ENCODE results near the gene BACH2. TPM values are rescaled to one million over a fixed set of nuclear protein-coding genes. Genes with fewer than 3 reads are reported as not detected.
"Not testable (repeated sequence)": the region's sequence is repeated elsewhere in the genome, so short reads cannot be mapped to it uniquely, and the experiment has no call there.

The BACH2 gene
- total RNA-seq, 1 donor from 2014 or later: 88.8 TPM

GRCh38 chr6:89927791-89928550 lies 368.7 kb downstream of the BACH2 start:
- no peak for DNase-seq (ENCODE audit: low spot score)
- peaks cover 65% of the 10 kb centered on the region for H3K36me3 Mint-ChIP-seq (ENCODE audit: low read depth)
- H3K4me1 Mint-ChIP-seq (ENCODE audit: low read depth): peaks cover 34% of the 10 kb centered on the region
- intact Hi-C loops (cut with micrococcal nuclease): no loop called here
- H3K27me3 Mint-ChIP-seq (ENCODE audit: low read depth): no peaks in the 10 kb centered on the region
- H3K27ac Mint-ChIP-seq: no peak overlapping the region
- H3K4me3 Mint-ChIP-seq (ENCODE audit: low read depth): no peak overlapping the region
- H3K9me3 Mint-ChIP-seq: no peaks in the 10 kb centered on the region

- no peaks in the 10 kb centered on the region for H3K9me3 Mint-ChIP-seq
- intact Hi-C loops (cut with micrococcal nuclease): no loop called here
- peaks cover 34% of the 10 kb centered on the region for H3K4me1 Mint-ChIP-seq (ENCODE audit: low read depth)
- no peak overlapping the region for H3K4me3 Mint-ChIP-seq (ENCODE audit: low read depth)
- no peak overlapping the region for H3K27ac Mint-ChIP-seq
- H3K27me3 Mint-ChIP-seq (ENCODE audit: low read depth): no peaks in the 10 kb centered on the region
- DNase-seq (ENCODE audit: low spot score): no peak
- peaks cover 58% of the 10 kb centered on the region for H3K36me3 Mint-ChIP-seq (ENCODE audit: low read depth)
Measured at GRCh38 chr6:89927264-89927663, 369.4 kb downstream of the BACH2 start.

GRCh38 chr6:89925826-89926225 lies 370.8 kb downstream of the BACH2 start:
- intact Hi-C loops (cut with micrococcal nuclease): no loop called here
- H3K36me3 Mint-ChIP-seq (ENCODE audit: low read depth): peaks cover 45% of the 10 kb centered on the region
- H3K4me3 Mint-ChIP-seq (ENCODE audit: low read depth): no peak overlapping the region
- H3K4me1 Mint-ChIP-seq (ENCODE audit: low read depth): peaks cover 34% of the 10 kb centered on the region
- H3K27ac Mint-ChIP-seq: no peak overlapping the region
- no peak for DNase-seq (ENCODE audit: low spot score)
- H3K27me3 Mint-ChIP-seq (ENCODE audit: low read depth): no peaks in the 10 kb centered on the region
- no peaks in the 10 kb centered on the region for H3K9me3 Mint-ChIP-seq

GRCh38 chr6:89924231-89924630 lies 372.4 kb downstream of the BACH2 start:
- H3K27ac Mint-ChIP-seq: no peak overlapping the region
- no peaks in the 10 kb centered on the region for H3K9me3 Mint-ChIP-seq
- peaks cover 22% of the 10 kb centered on the region for H3K4me1 Mint-ChIP-seq (ENCODE audit: low read depth)
- no peak for DNase-seq (ENCODE audit: low spot score)
- intact Hi-C loops (cut with micrococcal nuclease): no loop called here
- no peak overlapping the region for H3K4me3 Mint-ChIP-seq (ENCODE audit: low read depth)
- no peaks in the 10 kb centered on the region for H3K27me3 Mint-ChIP-seq (ENCODE audit: low read depth)
- peaks cover 32% of the 10 kb centered on the region for H3K36me3 Mint-ChIP-seq (ENCODE audit: low read depth)

- Mint-ChIP-seq H3K4me3 (ENCODE audit: low read depth) (no peak overlapping the region), H3K27ac (no peak overlapping the region), H3K9me3 (peaks cover 6% of the 10 kb centered on the region), H3K4me1 (ENCODE audit: low read depth) (peaks cover 6% of the 10 kb centered on the region), H3K27me3 (ENCODE audit: low read depth) (no peaks in the 10 kb centered on the region), H3K36me3 (ENCODE audit: low read depth) (peaks cover 10% of the 10 kb centered on the region)
- no peak for DNase-seq (ENCODE audit: low spot score)
- intact Hi-C loops (cut with micrococcal nuclease): no loop called here
Measured at GRCh38 chr6:89921691-89922090, 375.0 kb downstream of the BACH2 start.

GRCh38 chr6:89921197-89921596 lies 375.4 kb downstream of the BACH2 start:
- no peaks in the 10 kb centered on the region for H3K27me3 Mint-ChIP-seq (ENCODE audit: low read depth)
- H3K4me3 Mint-ChIP-seq (ENCODE audit: low read depth): no peak overlapping the region
- H3K36me3 Mint-ChIP-seq (ENCODE audit: low read depth): peaks cover 11% of the 10 kb centered on the region
- H3K27ac Mint-ChIP-seq: no peak overlapping the region
- intact Hi-C loops (cut with micrococcal nuclease): no loop called here
- H3K4me1 Mint-ChIP-seq (ENCODE audit: low read depth): peaks cover 4% of the 10 kb centered on the region
- no peak for DNase-seq (ENCODE audit: low spot score)
- peaks cover 11% of the 10 kb centered on the region for H3K9me3 Mint-ChIP-seq

GRCh38 chr6:89917801-89918366 lies 378.8 kb downstream of the BACH2 start:
- Mint-ChIP-seq H3K27ac (no peak overlapping the region), H3K36me3 (ENCODE audit: low read depth) (peaks cover 6% of the 10 kb centered on the region), H3K4me1 (ENCODE audit: low read depth) (peaks cover 4% of the 10 kb centered on the region), H3K27me3 (ENCODE audit: low read depth) (no peaks in the 10 kb centered on the region), H3K4me3 (ENCODE audit: low read depth) (no peak overlapping the region), H3K9me3 (peaks cover 13% of the 10 kb centered on the region)
- intact Hi-C loops (cut with micrococcal nuclease): no loop called here
- DNase-seq (ENCODE audit: low spot score): no peak

GRCh38 chr6:89917216-89917615 lies 379.4 kb downstream of the BACH2 start:
- Mint-ChIP-seq H3K27ac (no peak overlapping the region), H3K9me3 (peaks cover 13% of the 10 kb centered on the region), H3K36me3 (ENCODE audit: low read depth) (peaks cover 6% of the 10 kb centered on the region), H3K4me1 (ENCODE audit: low read depth) (peaks cover 4% of the 10 kb centered on the region), H3K27me3 (ENCODE audit: low read depth) (no peaks in the 10 kb centered on the region), H3K4me3 (ENCODE audit: low read depth) (no peak overlapping the region)
- no peak for DNase-seq (ENCODE audit: low spot score)
- intact Hi-C loops (cut with micrococcal nuclease): no loop called here

- H3K4me3 Mint-ChIP-seq (ENCODE audit: low read depth): no peak overlapping the region
- peaks cover 6% of the 10 kb centered on the region for H3K36me3 Mint-ChIP-seq (ENCODE audit: low read depth)
- intact Hi-C loops (cut with micrococcal nuclease): no loop called here
- H3K27ac Mint-ChIP-seq: no peak overlapping the region
- peaks cover 13% of the 10 kb centered on the region for H3K9me3 Mint-ChIP-seq
- H3K4me1 Mint-ChIP-seq (ENCODE audit: low read depth): peaks cover 4% of the 10 kb centered on the region
- H3K27me3 Mint-ChIP-seq (ENCODE audit: low read depth): no peaks in the 10 kb centered on the region
- no peak for DNase-seq (ENCODE audit: low spot score)
Measured at GRCh38 chr6:89916136-89916920, 380.3 kb downstream of the BACH2 start.

- peaks cover 9% of the 10 kb centered on the region for H3K27me3 Mint-ChIP-seq (ENCODE audit: low read depth)
Measured at GRCh38 chr6:89910902-89911240, 385.8 kb downstream of the BACH2 start.

GRCh38 chr6:89910001-89910901 lies 386.4 kb downstream of the BACH2 start:
- intact Hi-C loops (cut with micrococcal nuclease); H3K9me3 Mint-ChIP-seq; H3K4me3 Mint-ChIP-seq (ENCODE audit: low read depth); H3K27me3 Mint-ChIP-seq (ENCODE audit: low read depth); H3K4me1 Mint-ChIP-seq (ENCODE audit: low read depth); DNase-seq (ENCODE audit: low spot score); H3K36me3 Mint-ChIP-seq (ENCODE audit: low read depth); H3K27ac Mint-ChIP-seq: not testable (repeated sequence)

More at GRCh38 chr6:89910902-89911240, 385.8 kb downstream of the BACH2 start:
- H3K27ac Mint-ChIP-seq: no peak overlapping the region
- H3K36me3 Mint-ChIP-seq (ENCODE audit: low read depth): no peaks in the 10 kb centered on the region
- peaks cover 5% of the 10 kb centered on the region for H3K4me1 Mint-ChIP-seq (ENCODE audit: low read depth)
- DNase-seq (ENCODE audit: low spot score): no peak
- no peak overlapping the region for H3K4me3 Mint-ChIP-seq (ENCODE audit: low read depth)
- no peaks in the 10 kb centered on the region for H3K9me3 Mint-ChIP-seq
- intact Hi-C loops (cut with micrococcal nuclease): no loop called here

GRCh38 chr6:89895276-89895874 lies 401.3 kb downstream of the BACH2 start:
- no peak for DNase-seq (ENCODE audit: low spot score)
- intact Hi-C loops (cut with micrococcal nuclease): no loop called here
- peaks cover 35% of the 10 kb centered on the region for H3K27me3 Mint-ChIP-seq (ENCODE audit: low read depth)
- H3K4me3 Mint-ChIP-seq (ENCODE audit: low read depth): no peak overlapping the region
- H3K27ac Mint-ChIP-seq: no peak overlapping the region
- H3K36me3 Mint-ChIP-seq (ENCODE audit: low read depth): no peaks in the 10 kb centered on the region
- no peaks in the 10 kb centered on the region for H3K9me3 Mint-ChIP-seq
- H3K4me1 Mint-ChIP-seq (ENCODE audit: low read depth): peaks cover 4% of the 10 kb centered on the region

Measured in activated T-helper 2 cell treated with anti-CD3 and anti-CD28 coated beads, Interferon-gamma antibody, Interleukin-2, Interleukin-4, amounts not matched to agents 10 μg/mL and 5 μg/mL and 100 μg/mL, durations not matched to agents 14 hours and 24 hours and 36 hours (primary cell).